LNCAP (cell line): Measurements from ENCODE around the gene PCDHGB3.

Source experiments
- TF ChIP-seq, protein P1 (sequence below): fragments of 450-650 bp; IDR thresholded peaks from 2 replicates; pipeline ENCODE4 v1.5.1; 2017; ENCODE audit warnings: mild to moderate bottlenecking

Gene PCDHGB3

DNA sequence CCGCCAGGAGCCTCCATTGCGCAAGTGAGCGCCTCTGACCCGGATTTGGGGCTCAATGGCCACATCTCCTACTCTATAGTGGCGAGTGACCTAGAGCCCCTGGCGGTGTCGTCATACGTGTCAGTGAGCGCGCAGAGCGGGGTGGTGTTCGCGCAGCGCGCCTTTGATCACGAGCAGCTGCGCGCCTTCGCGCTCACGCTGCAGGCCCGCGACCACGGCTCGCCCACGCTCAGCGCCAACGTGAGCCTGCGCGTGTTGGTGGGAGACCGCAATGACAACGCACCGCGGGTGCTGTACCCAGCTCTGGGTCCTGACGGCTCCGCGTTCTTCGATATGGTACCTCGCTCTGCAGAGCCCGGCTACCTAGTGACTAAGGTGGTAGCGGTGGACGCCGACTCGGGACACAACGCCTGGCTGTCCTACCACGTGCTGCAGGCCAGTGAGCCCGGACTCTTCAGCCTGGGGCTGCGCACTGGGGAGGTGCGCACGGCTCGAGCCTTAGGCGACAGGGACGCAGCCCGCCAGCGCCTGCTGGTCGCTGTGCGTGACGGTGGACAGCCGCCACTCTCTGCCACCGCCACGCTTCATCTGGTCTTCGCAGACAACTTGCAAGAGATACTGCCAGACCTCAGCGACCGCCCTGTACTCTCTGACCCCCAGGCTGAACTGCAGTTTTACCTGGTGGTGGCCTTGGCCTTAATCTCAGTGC is 39.7 kb downstream of the PCDHGB3 start:
- TF ChIP-seq, protein P1, sequence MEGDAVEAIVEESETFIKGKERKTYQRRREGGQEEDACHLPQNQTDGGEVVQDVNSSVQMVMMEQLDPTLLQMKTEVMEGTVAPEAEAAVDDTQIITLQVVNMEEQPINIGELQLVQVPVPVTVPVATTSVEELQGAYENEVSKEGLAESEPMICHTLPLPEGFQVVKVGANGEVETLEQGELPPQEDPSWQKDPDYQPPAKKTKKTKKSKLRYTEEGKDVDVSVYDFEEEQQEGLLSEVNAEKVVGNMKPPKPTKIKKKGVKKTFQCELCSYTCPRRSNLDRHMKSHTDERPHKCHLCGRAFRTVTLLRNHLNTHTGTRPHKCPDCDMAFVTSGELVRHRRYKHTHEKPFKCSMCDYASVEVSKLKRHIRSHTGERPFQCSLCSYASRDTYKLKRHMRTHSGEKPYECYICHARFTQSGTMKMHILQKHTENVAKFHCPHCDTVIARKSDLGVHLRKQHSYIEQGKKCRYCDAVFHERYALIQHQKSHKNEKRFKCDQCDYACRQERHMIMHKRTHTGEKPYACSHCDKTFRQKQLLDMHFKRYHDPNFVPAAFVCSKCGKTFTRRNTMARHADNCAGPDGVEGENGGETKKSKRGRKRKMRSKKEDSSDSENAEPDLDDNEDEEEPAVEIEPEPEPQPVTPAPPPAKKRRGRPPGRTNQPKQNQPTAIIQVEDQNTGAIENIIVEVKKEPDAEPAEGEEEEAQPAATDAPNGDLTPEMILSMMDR: no peak

DNA sequence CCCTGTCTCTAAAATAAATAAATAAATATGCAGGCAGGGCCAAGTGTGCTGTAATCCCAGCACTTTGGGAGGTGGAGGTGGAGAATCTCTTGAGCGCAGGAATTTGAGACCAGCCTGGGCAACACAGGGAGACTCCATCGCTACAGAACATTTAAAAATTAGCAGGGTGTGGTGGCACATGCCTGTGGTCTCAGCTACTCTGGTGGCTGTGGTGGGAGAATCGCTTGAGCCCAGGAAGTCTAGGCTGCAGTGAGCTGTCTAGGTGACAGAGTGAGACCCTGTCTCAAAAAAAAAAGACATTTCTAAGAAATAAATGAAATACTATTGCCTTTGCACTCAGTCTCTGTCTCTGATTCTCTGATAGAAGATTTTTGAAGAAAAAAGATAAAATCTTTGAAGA is 41.5 kb downstream of the PCDHGB3 start:
- TF ChIP-seq, protein P1: no peak

DNA sequence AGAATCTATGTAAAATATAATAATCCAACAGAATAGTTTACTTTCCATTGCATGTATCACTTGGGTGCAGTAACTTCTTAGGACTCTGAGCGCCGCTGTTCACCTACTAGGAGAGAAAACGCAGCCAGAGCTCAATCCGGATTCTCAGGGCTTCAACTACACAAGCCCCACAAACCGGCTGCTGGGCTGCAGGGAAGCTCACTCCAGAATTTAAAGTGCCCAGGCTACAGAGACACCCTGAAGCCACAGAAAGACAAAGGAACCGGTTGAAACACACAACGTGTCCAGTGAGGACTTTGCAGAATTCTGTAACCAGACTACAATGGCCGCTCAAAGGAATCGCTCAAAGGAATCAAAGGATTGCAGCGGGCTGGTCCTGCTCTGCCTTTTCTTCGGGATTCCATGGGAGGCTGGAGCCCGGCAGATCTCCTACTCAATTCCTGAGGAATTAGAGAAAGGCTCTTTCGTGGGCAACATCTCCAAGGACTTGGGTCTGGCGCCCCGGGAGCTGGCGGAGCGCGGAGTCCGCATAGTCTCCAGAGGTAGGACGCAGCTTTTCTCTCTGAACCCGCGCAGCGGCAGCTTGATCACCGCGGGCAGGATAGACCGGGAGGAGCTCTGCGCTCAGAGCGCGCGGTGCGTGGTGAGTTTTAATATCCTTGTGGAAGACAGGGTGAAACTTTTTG is 43.0 kb downstream of the PCDHGB3 start, which contains the start of gene PCDHGA10:
PCDHGA10 (plus strand) TSS at position 134 of the 686 bp plus-strand sequence; CDS start at position 323, 189 bp downstream.
- TF ChIP-seq, protein P1: peak; percentile 77

DNA sequence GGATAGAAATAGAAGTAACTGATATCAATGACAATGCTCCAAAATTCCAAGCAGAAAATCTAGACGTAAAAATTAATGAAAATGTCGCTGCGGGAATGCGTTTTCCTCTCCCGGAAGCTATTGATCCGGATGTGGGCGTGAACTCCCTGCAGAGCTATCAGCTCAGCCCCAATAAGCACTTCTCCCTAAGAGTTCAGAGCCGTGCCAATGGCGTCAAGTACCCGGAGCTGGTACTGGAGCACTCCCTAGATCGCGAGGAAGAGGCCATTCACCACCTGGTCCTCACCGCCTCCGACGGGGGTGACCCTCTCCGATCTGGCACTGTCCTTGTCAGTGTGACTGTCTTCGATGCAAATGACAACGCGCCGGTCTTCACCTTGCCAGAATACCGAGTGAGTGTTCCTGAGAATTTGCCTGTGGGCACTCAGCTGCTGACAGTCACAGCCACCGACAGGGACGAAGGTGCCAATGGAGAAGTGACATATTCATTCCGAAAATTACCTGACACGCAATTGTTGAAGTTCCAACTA is 43.6 kb downstream of the PCDHGB3 start:
- TF ChIP-seq, protein P1: no peak

DNA sequence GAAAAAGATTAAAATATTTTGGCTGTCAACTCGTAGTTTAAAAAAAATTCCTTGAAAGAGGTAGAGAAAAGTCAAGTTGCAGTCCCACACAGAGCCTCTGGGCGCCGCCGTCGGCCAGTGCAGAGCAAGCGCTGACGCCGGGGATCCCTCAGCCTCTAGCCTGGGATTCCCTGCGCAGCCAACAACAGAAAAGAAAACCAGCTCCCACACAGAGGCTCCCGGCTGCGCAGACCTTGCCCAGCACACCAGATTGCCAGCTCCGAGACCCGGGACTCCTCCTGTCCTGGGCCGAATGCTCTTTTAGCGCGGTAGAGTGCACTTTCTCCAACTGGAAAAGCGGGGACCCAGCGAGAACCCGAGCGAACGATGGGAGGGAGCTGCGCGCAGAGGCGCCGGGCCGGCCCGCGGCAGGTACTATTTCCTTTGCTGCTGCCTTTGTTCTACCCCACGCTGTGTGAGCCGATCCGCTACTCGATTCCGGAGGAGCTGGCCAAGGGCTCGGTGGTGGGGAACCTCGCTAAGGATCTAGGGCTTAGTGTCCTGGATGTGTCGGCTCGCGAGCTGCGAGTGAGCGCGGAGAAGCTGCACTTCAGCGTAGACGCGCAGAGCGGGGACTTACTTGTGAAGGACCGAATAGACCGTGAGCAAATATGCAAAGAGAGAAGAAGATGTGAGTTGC is 47.6 kb downstream of the PCDHGB3 start, which contains the start of gene PCDHGB7:
PCDHGB7 (plus strand) TSS at position 184 of the 679 bp plus-strand sequence; CDS start at position 367, 183 bp downstream.
- TF ChIP-seq, protein P1: peak; percentile 36; the same call in 1 of the 2 replicates

DNA sequence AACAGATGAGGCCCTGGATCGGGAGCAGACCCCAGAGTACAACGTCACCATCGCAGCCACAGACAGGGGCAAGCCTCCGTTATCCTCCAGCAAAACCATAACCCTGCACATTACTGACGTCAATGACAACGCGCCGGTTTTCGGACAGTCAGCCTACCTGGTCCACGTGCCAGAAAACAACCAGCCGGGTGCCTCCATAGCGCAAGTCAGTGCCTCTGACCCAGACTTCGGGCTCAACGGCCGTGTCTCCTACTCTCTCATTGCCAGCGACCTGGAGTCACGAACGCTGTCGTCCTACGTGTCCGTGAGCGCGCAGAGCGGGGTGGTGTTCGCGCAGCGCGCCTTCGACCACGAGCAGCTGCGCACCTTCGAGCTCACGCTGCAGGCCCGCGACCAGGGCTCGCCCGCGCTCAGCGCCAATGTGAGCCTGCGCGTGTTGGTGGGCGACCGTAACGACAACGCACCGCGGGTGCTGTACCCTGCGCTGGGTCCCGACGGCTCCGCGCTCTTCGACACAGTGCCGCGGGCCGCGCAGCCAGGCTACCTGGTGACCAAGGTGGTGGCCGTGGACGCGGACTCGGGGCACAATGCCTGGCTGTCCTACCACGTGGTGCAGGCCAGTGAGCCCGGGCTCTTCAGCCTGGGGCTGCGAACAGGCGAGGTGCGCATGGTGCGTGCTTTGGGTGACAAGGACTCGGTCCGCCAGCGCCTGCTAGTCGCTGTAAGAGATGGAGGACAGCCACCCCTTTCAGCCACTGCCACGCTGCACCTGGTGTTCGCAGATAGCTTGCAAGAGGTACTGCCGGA is 49.2 kb downstream of the PCDHGB3 start:
- TF ChIP-seq, protein P1: no peak
